Measurements from ENCODE around the gene ATP2B2.

The ATP2B2 gene

GRCh38 chr3:10531031-10531430 is 25.6 kb upstream of the ATP2B2 start:
- DNase-seq (ENCODE audit: low read depth) = no peak
- no peak for TF ChIP-seq CTCF (IDR thresholded peaks at IDR 0.05; ENCODE audit: insufficient read depth, low read depth, low read length, missing control alignments)
- H3K4me3 ChIP-seq (ENCODE audit: low read length) = no peak overlapping the region

- TF ChIP-seq CTCF (IDR thresholded peaks at IDR 0.05; ENCODE audit: insufficient read depth, low read depth, low read length, missing control alignments) = no peak
- no peak for DNase-seq (ENCODE audit: low read depth)
- H3K4me3 ChIP-seq (ENCODE audit: low read length) = no peak overlapping the region
Observed at GRCh38 chr3:10530241-10530640, 24.9 kb upstream of the ATP2B2 start.

GRCh38 chr3:10529809-10530208 is 24.4 kb upstream of the ATP2B2 start:
- H3K4me3 ChIP-seq (ENCODE audit: low read length) = no peak overlapping the region
- no peak for DNase-seq (ENCODE audit: low read depth)
- no peak for TF ChIP-seq CTCF (IDR thresholded peaks at IDR 0.05; ENCODE audit: insufficient read depth, low read depth, low read length, missing control alignments)

- no peak for DNase-seq (ENCODE audit: low read depth)
- no peak overlapping the region for H3K4me3 ChIP-seq (ENCODE audit: low read length)
- no peak for TF ChIP-seq CTCF (IDR thresholded peaks at IDR 0.05; ENCODE audit: insufficient read depth, low read depth, low read length, missing control alignments)
Observed at GRCh38 chr3:10528046-10528445, 22.7 kb upstream of the ATP2B2 start.

GRCh38 chr3:10527295-10528001 is 22.1 kb upstream of the ATP2B2 start:
- DNase-seq (ENCODE audit: low read depth) = no peak
- no peak overlapping the region for H3K4me3 ChIP-seq (ENCODE audit: low read length)
- TF ChIP-seq CTCF (IDR thresholded peaks at IDR 0.05; ENCODE audit: insufficient read depth, low read depth, low read length, missing control alignments) = no peak

GRCh38 chr3:10526366-10526765 is 21.0 kb upstream of the ATP2B2 start:
- no peak overlapping the region for H3K4me3 ChIP-seq (ENCODE audit: low read length)
- no peak for TF ChIP-seq CTCF (IDR thresholded peaks at IDR 0.05; ENCODE audit: insufficient read depth, low read depth, low read length, missing control alignments)

GRCh38 chr3:10524799-10525301 is 19.5 kb upstream of the ATP2B2 start:
- no peak for DNase-seq (ENCODE audit: low read depth)
- no peak for TF ChIP-seq CTCF (IDR thresholded peaks at IDR 0.05; ENCODE audit: insufficient read depth, low read depth, low read length, missing control alignments)
- H3K4me3 ChIP-seq (ENCODE audit: low read length) = no peak overlapping the region

More at GRCh38 chr3:10526366-10526765, 21.0 kb upstream of the ATP2B2 start:
- DNase-seq (ENCODE audit: low read depth) = no peak

All from epithelial cell of esophagus (primary cell).